HCT116 (cell line): ENCODE data around the gene MPHOSPH10. TPM values are rescaled to one million over a fixed set of nuclear protein-coding genes. Genes with fewer than 3 reads are reported as not detected.

Experiments used
- ATAC-seq: fragments of 200-7000 bp; cut with Tn5 transposase; 2 replicates; pipeline ENCODE4 v1.9.1; 2020; ENCODE audit warnings: mild to moderate bottlenecking, moderate library complexity
- BruUV-seq: library from RNA; stranded (reverse); fragments of 400-500 nt; replicated peaks from 2 replicates; lab custom pipeline; 2021; lab: Mats Ljungman, UMichigan
- CTCF ChIA-PET: fragments of 300-600 bp; sonication (Branson Sonifier 250); formaldehyde crosslinking; loops from one replicate; lab custom pipeline; 2021; ENCODE audit warnings: antibody characterized with exemption; lab: Charles Lee
- POLR2A ChIA-PET: fragments of 300-600, 350-600 bp; sonication (Branson Sonifier 250); formaldehyde crosslinking; loops from one replicate; lab custom pipeline; 2021; ENCODE audit warnings: antibody characterized with exemption; lab: Charles Lee
- RAD21 ChIA-PET, 2 experiments: fragments of 300-600 bp; sonication (Branson Sonifier 250); formaldehyde crosslinking; loops; one replicate each; lab custom pipeline; 2023; ENCODE audit warnings: low total read pairs in 2 of 2; ENCODE audit not compliant: uncharacterized antibody in 2 of 2, unreplicated experiment in 2 of 2, low non-redundant PET in 1 of 2; lab: Charles Lee
- DNase-seq: peaks from one replicate; pipeline ENCODE4 v3.0.0-alpha.2; 2010; ENCODE audit warnings: low read depth, low spot score
- H2AFZ ChIP-seq: fragments of 200-600 bp; shearing (Covaris generic), sonication (generic); 2 replicates; pipeline ENCODE4 v1.6.1; 2017; ENCODE audit warnings: low read depth, mixed run types, mixed read lengths, antibody characterized with exemption, low read length; ENCODE audit not compliant: poor library complexity, severe bottlenecking
- H3K27ac ChIP-seq: 2 replicates; pipeline ENCODE4 v1.5.1; 2012; ENCODE audit warnings: low read depth, low read length
- H3K27me3 ChIP-seq: fragments of 200-600 bp; sonication (generic); 2 replicates; pipeline ENCODE4 v1.6.1; 2016; ENCODE audit warnings: mixed run types, low read length, mixed read lengths; ENCODE audit not compliant: insufficient read depth
- H3K36me3 ChIP-seq, 2 experiments: fragments of 200-500 bp in 1 of 2; fragments of 200-600 bp in 1 of 2; sonication (Bioruptor generic) in 1 of 2; sonication (generic) in 1 of 2; 2 replicates each; pipeline versions ENCODE4 v1.5.1 to v1.6.1; 2014 to 2016; ENCODE audit warnings: low read length in 2 of 2, inconsistent platforms in 1 of 2, mixed read lengths in 1 of 2, mixed run types in 1 of 2; ENCODE audit not compliant: insufficient read depth in 2 of 2, control insufficient read depth in 1 of 2
- H3K4me1 ChIP-seq, 2 experiments: fragments of 200-600 bp in 1 of 2; sonication (generic) in 1 of 2; 2 replicates each; pipeline versions ENCODE4 v1.5.1 to v1.6.1; 2012 to 2017; ENCODE audit warnings: low read length in 2 of 2, inconsistent platforms in 1 of 2, mild to moderate bottlenecking in 1 of 2, mixed read lengths in 1 of 2, mixed run types in 1 of 2, moderate library complexity in 1 of 2; ENCODE audit not compliant: insufficient read depth in 2 of 2, control insufficient read depth in 1 of 2
- H3K4me2 ChIP-seq: fragments of 200-600 bp; sonication (generic); 2 replicates; pipeline ENCODE4 v1.6.1; 2017; ENCODE audit warnings: mixed run types, low read length, mixed read lengths
- H3K4me3 ChIP-seq, 2 experiments: fragments of 200-600 bp in 1 of 2; sonication (generic) in 1 of 2; replicated peaks in 1 of 2; 2 replicates each; pipeline ENCODE4 v1.5.1; 2011 to 2016; ENCODE audit warnings: low read length in 2 of 2, control low read depth in 1 of 2, low read depth in 1 of 2, mild to moderate bottlenecking in 1 of 2, mixed read lengths in 1 of 2, mixed run types in 1 of 2
- H3K79me2 ChIP-seq: fragments of 200-600 bp; sonication (generic); 2 replicates; pipeline ENCODE4 v1.6.1; 2017; ENCODE audit warnings: mild to moderate bottlenecking, mixed run types, low read length, moderate library complexity, mixed read lengths; ENCODE audit not compliant: insufficient read depth
- H3K9ac ChIP-seq: fragments of 200-600 bp; sonication (generic); 2 replicates; pipeline ENCODE4 v1.6.1; 2016; ENCODE audit warnings: low read length, mixed read lengths
- H3K9me2 ChIP-seq: fragments of 200-600 bp; sonication (generic), shearing (Covaris generic); 2 replicates; pipeline ENCODE4 v1.6.1; 2017; ENCODE audit warnings: mixed run types, mild to moderate bottlenecking, moderate library complexity; ENCODE audit not compliant: insufficient read depth
- H3K9me3 ChIP-seq, 2 experiments: fragments of 200-500 bp in 1 of 2; fragments of 200-600 bp in 1 of 2; sonication (Bioruptor generic) in 1 of 2; sonication (generic) in 1 of 2; 2 replicates each; pipeline ENCODE4 v1.6.1; 2014 to 2017; ENCODE audit warnings: low read length in 2 of 2, mixed read lengths in 2 of 2, inconsistent platforms in 1 of 2, low read depth in 1 of 2, mild to moderate bottlenecking in 1 of 2, mixed run types in 1 of 2, moderate library complexity in 1 of 2; ENCODE audit not compliant: control insufficient read depth in 1 of 2, insufficient read depth in 1 of 2
- H4K20me1 ChIP-seq: fragments of 200-600 bp; sonication (generic), shearing (Covaris generic); 2 replicates; pipeline ENCODE4 v1.6.1; 2017; ENCODE audit warnings: mixed run types, mild to moderate bottlenecking, moderate library complexity; ENCODE audit not compliant: insufficient read depth
- ATF3 ChIP-seq: IDR thresholded peaks from 2 replicates; pipeline ENCODE4 v1.6.1; 2012
- CTCF ChIP-seq, 3 experiments: fragments of 200-600 bp in 1 of 3; sonication (generic) in 1 of 3; IDR thresholded peaks in 2 of 3; conservative IDR thresholded peaks in 1 of 3; 2 replicates each; pipeline ENCODE4 v1.5.1; 2012 to 2017; ENCODE audit warnings: low read depth in 2 of 3, low read length in 2 of 3, antibody characterized with exemption in 1 of 3, borderline replicate concordance in 1 of 3, control low read depth in 1 of 3, mild to moderate bottlenecking in 1 of 3, mixed read lengths in 1 of 3, mixed run types in 1 of 3, moderate library complexity in 1 of 3; ENCODE audit not compliant: insufficient read depth in 1 of 3
- ELF1 ChIP-seq: IDR thresholded peaks from 2 replicates; pipeline ENCODE4 v1.6.1; 2012; ENCODE audit warnings: low read depth, borderline replicate concordance
- EZH2 ChIP-seq: fragments of 200-600 bp; sonication (generic); IDR thresholded peaks from 2 replicates; pipeline ENCODE4 v1.6.1; 2017; ENCODE audit warnings: antibody characterized with exemption, mixed run types
- MAX ChIP-seq: IDR thresholded peaks from 2 replicates; pipeline ENCODE4 v1.6.1; 2012
- POLR2A ChIP-seq: IDR thresholded peaks from 2 replicates; pipeline ENCODE4 v1.7.0; 2011; ENCODE audit warnings: borderline replicate concordance; ENCODE audit not compliant: insufficient read depth, insufficient read length; ENCODE audit errors: extremely low read depth
- POLR2AphosphoS5 ChIP-seq: IDR thresholded peaks from 2 replicates; pipeline ENCODE4 v1.6.1; 2011; ENCODE audit warnings: mild to moderate bottlenecking, low read depth, low read length, moderate library complexity
- RAD21 ChIP-seq: IDR thresholded peaks from 2 replicates; pipeline ENCODE4 v1.6.1; 2012; ENCODE audit warnings: low read depth, mild to moderate bottlenecking
- TCF7L2 ChIP-seq: IDR thresholded peaks from 2 replicates; pipeline ENCODE4 v1.7.0; 2011; ENCODE audit warnings: borderline replicate concordance, inconsistent platforms; ENCODE audit not compliant: insufficient read depth, insufficient read length; ENCODE audit errors: extremely low read depth
- intact Hi-C: fragments of 100-400 bp; cut with micrococcal nuclease; formaldehyde crosslinking; loops from 2 replicates; pipeline ENCODE4 v1.10.0; 2022
- total RNA-seq: library from RNA; stranded (reverse); gene quantifications from one replicate; pipeline ENCODE4 v1.2.1, GENCODE V29; 2021; ENCODE audit not compliant: unreplicated experiment

The MPHOSPH10 gene
- total RNA-seq, 1 experiment from 2014 or later = 36.7 TPM

GRCh38 chr2:71121479-71121878 lies 9.0 kb upstream of the MPHOSPH10 start:
- TF ChIP-seq POLR2AphosphoS5 = no peak
- no peak for TF ChIP-seq MAX
- no peak for TF ChIP-seq POLR2A
- TF ChIP-seq RAD21 = no peak
- TF ChIP-seq ELF1 = no peak
- TF ChIP-seq TCF7L2 = no peak
- TF ChIP-seq EZH2 = no peak
- TF ChIP-seq CTCF (IDR thresholded peaks at IDR 0.05 in 2 of 3, conservative IDR thresholded peaks at IDR 0.05 in 1 of 3; ENCODE audit: borderline replicate concordance in 1 of 3, insufficient read depth in 1 of 3, low read depth in 2 of 3, low read length in 2 of 3) = no peak
- no peak for TF ChIP-seq ATF3
- TF ChIP-seq, all 23 proteins: peak for 0
- Histone ChIP-seq H3K9ac (no peak overlapping the region), H3K4me2 (no peak overlapping the region), H4K20me1 (no peaks in the 10 kb centered on the region), H2AFZ (no peak overlapping the region), H3K9me3 (no peaks in the 10 kb centered on the region), H3K4me3 (no peak overlapping the region), H3K36me3 (0 out of 4 replicates have a peak, but pooled peaks cover 0 to 4% of the 10 kb centered on the region in 2 experiments), H3K4me1 (no peaks in the 10 kb centered on the region), H3K27ac (no peak overlapping the region), H3K9me2 (no peaks in the 10 kb centered on the region), H3K27me3 (no peaks in the 10 kb centered on the region), H3K79me2 (peaks cover 4% of the 10 kb centered on the region; the same call in 1 of the 2 replicates)
- ChIA-PET RAD21 (no interaction called here), POLR2A (no interaction called here), CTCF (interaction anchor here (0.7 kb wide), 1 partner anchor 434 kb away, joined by 3 read pairs; no protein-coding TSS in a partner anchor)
- intact Hi-C loops = no loop called here
- no TSS peak for BruUV-seq
- no peak for ATAC-seq
- no peak for DNase-seq
